Liver (tissue), 9 donors: ENCODE measurements around the gene CRB2. TPM values are rescaled to one million over a fixed set of nuclear protein-coding genes. Genes with fewer than 3 reads are reported as not detected.

Source experiments
- DNase-seq: peaks from one replicate; pipeline ENCODE4 v3.0.0-alpha.2; 2017; ENCODE audit warnings: low spot score
- H3K27ac ChIP-seq, 2 donors: one replicate each; pipeline ENCODE4 v1.7.0; 2013; ENCODE audit warnings: inconsistent platforms in 2 of 2, low read length in 2 of 2, control low read depth in 1 of 2, low read depth in 1 of 2, mild to moderate bottlenecking in 1 of 2
- H3K27me3 ChIP-seq, 4 donors: one replicate each; pipeline versions ENCODE4 v1.6.1 to v1.7.0; 2013; ENCODE audit warnings: low read length in 3 of 4, inconsistent platforms in 1 of 4, mild to moderate bottlenecking in 1 of 4, moderate library complexity in 1 of 4; ENCODE audit not compliant: control insufficient read depth in 4 of 4, insufficient read depth in 4 of 4
- H3K36me3 ChIP-seq, 4 donors: one replicate each; pipeline versions ENCODE4 v1.6.1 to v1.7.0; 2013; ENCODE audit warnings: low read length in 3 of 4, mild to moderate bottlenecking in 3 of 4, low read depth in 1 of 4, moderate library complexity in 1 of 4; ENCODE audit not compliant: control insufficient read depth in 4 of 4, insufficient read depth in 3 of 4
- H3K4me1 ChIP-seq, 4 donors: one replicate each; pipeline versions ENCODE4 v1.6.1 to v1.7.0; 2013; ENCODE audit warnings: low read length in 3 of 4, mild to moderate bottlenecking in 3 of 4, moderate library complexity in 1 of 4; ENCODE audit not compliant: control insufficient read depth in 4 of 4, insufficient read depth in 4 of 4
- H3K4me3 ChIP-seq, 3 donors: one replicate each; pipeline versions ENCODE4 v1.6.1 to v1.7.0; 2013; ENCODE audit warnings: low read length in 3 of 3, control low read depth in 1 of 3, low read depth in 1 of 3, mild to moderate bottlenecking in 1 of 3
- H3K9ac ChIP-seq, 2 donors: one replicate each; pipeline ENCODE4 v1.7.0; 2013; ENCODE audit warnings: low read length in 2 of 2, mild to moderate bottlenecking in 2 of 2, moderate library complexity in 2 of 2, control low read depth in 1 of 2, low read depth in 1 of 2
- H3K9me3 ChIP-seq, 4 donors: one replicate each; pipeline versions ENCODE4 v1.6.1 to v1.7.0; 2013; ENCODE audit warnings: low read length in 3 of 4; ENCODE audit not compliant: control insufficient read depth in 4 of 4
- EGR1 ChIP-seq, 2 donors: IDR thresholded peaks; 2 replicates each; pipeline ENCODE4 v1.6.1; 2016 to 2018; ENCODE audit warnings: antibody characterized with exemption in 2 of 2, low read depth in 2 of 2
- FOXA1 ChIP-seq: IDR thresholded peaks from 2 replicates; pipeline ENCODE4 v1.6.1; 2016; ENCODE audit warnings: antibody characterized with exemption
- FOXA2 ChIP-seq: IDR thresholded peaks from 2 replicates; pipeline ENCODE4 v1.6.1; 2016; ENCODE audit warnings: antibody characterized with exemption
- HNF4A ChIP-seq, 2 donors: conservative IDR thresholded peaks; 2 replicates each; pipeline ENCODE4 v1.6.1; 2016; ENCODE audit warnings: antibody characterized with exemption in 2 of 2, mild to moderate bottlenecking in 2 of 2
- HNF4G ChIP-seq: IDR thresholded peaks from 2 replicates; pipeline ENCODE4 v1.6.1; 2016; ENCODE audit warnings: antibody characterized with exemption
- JUND ChIP-seq, 2 donors: IDR thresholded peaks; 2 replicates each; pipeline ENCODE4 v1.6.1; 2016; ENCODE audit warnings: antibody characterized with exemption in 2 of 2
- NR2F2 ChIP-seq: IDR thresholded peaks from 2 replicates; pipeline ENCODE4 v1.6.1; 2016; ENCODE audit warnings: antibody characterized with exemption
- RAD21 ChIP-seq, 2 donors: IDR thresholded peaks; 2 replicates each; pipeline ENCODE4 v1.6.1; 2016; ENCODE audit warnings: antibody characterized with exemption in 2 of 2, mild to moderate bottlenecking in 2 of 2
- RXRA ChIP-seq, 2 donors: IDR thresholded peaks; 2 replicates each; pipeline ENCODE4 v1.6.1; 2017 to 2018; ENCODE audit warnings: antibody characterized with exemption in 2 of 2, mild to moderate bottlenecking in 1 of 2
- SP1 ChIP-seq: IDR thresholded peaks from 2 replicates; pipeline ENCODE4 v1.6.1; 2018; ENCODE audit warnings: antibody characterized with exemption, mild to moderate bottlenecking
- TAF1 ChIP-seq: conservative IDR thresholded peaks from 2 replicates; pipeline ENCODE4 v1.6.1; 2016; ENCODE audit warnings: antibody characterized with exemption, mild to moderate bottlenecking
- WGBS: extraction: QIAGEN DNeasy Blood & Tissue Kit; methylation state at CpG from one replicate; pipeline ENCODE4 v1.1.7; 2013; 5-methylcytosine and 5-hydroxymethylcytosine counted together
- polyA plus RNA-seq, 2 donors: library from polyadenylated mRNA; stranded (reverse) in 1 of 2; unstranded in 1 of 2; fragments of 200-250 nt in 1 of 2; fragments of >200 nt in 1 of 2; fragmentation: Nextera tagmentation in 1 of 2; extraction: Ambion mirVana in 1 of 2; gene quantifications; one replicate each; pipeline versions ENCODE4 v1.2.1 to v1.2.3, GENCODE V29; 2013 to 2015
- total RNA-seq, 2 donors: library from RNA; depleted of rRNA; stranded (reverse); fragments of >200 nt; gene quantifications; one replicate each; pipeline ENCODE4 v1.2.3, GENCODE V29; 2014
- TF ChIP-seq, protein P1 (sequence below): fragments of 150-350 bp; IDR thresholded peaks from 2 replicates; pipeline ENCODE4 v1.5.1; 2017; ENCODE audit warnings: improper control_type of control experiment, low read depth, low read length; ENCODE audit not compliant: missing input control
- TF ChIP-seq, protein P2 (sequence below): IDR thresholded peaks from 2 replicates; pipeline ENCODE4 v1.6.1; 2016; ENCODE audit warnings: antibody characterized with exemption
- TF ChIP-seq, protein P3 (sequence below): IDR thresholded peaks from 2 replicates; pipeline ENCODE4 v1.6.1; 2016; ENCODE audit warnings: antibody characterized with exemption
- TF ChIP-seq, protein P4 (sequence below): IDR thresholded peaks from 2 replicates; pipeline ENCODE4 v1.6.1; 2016; ENCODE audit warnings: antibody characterized with exemption
- TF ChIP-seq, protein P5 (sequence below): IDR thresholded peaks from 2 replicates; pipeline ENCODE4 v1.6.1; 2016; ENCODE audit warnings: antibody characterized with exemption, mild to moderate bottlenecking
- donor health status: healthy.
- donor health status: healthy.
- donor health status: healthy.
- donor health status: healthy.
- donor health status: healthy.

Gene CRB2
- total and polyA plus RNA-seq, 4 donors = 1.7 TPM; not detected in 3

DNA sequence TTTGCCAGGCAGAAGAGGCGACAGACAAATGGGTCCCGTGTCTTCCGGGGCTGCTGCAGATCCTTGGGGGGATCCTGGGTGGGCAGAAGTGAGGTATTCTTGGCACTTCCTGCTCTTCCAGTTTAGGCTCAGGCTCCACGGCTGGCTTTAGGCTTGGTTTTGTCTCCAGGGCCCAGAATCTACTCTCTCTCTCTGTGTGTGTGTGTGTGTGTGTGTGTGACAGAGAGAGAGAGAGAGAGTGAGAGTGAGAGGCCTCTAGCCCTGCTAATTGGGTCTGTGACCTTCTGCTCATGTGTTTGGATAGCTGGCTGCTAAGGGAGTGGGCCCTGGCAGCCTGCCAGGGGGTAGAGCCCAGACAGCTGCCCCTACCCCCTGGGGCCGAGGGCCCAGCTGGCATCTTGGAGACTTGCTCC is 39.3 kb downstream of the CRB2 start:
- Histone ChIP-seq H3K4me3 (no peak overlapping the region), H3K4me1 (no peaks in the 10 kb centered on the region), H3K27me3 (no peaks in the 10 kb centered on the region), H3K36me3 (no peaks in the 10 kb centered on the region), H3K9ac (no peak overlapping the region), H3K27ac (no peak overlapping the region), H3K9me3 (no peaks in the 10 kb centered on the region)
- no peak for DNase-seq
- no peak for TF ChIP-seq NR2F2
- no peak for TF ChIP-seq RXRA (IDR thresholded peaks at IDR 0.05)
- no peak for TF ChIP-seq RAD21 (IDR thresholded peaks at IDR 0.05)
- no peak for TF ChIP-seq HNF4A (conservative IDR thresholded peaks at IDR 0.05)
- TF ChIP-seq, protein P1, sequence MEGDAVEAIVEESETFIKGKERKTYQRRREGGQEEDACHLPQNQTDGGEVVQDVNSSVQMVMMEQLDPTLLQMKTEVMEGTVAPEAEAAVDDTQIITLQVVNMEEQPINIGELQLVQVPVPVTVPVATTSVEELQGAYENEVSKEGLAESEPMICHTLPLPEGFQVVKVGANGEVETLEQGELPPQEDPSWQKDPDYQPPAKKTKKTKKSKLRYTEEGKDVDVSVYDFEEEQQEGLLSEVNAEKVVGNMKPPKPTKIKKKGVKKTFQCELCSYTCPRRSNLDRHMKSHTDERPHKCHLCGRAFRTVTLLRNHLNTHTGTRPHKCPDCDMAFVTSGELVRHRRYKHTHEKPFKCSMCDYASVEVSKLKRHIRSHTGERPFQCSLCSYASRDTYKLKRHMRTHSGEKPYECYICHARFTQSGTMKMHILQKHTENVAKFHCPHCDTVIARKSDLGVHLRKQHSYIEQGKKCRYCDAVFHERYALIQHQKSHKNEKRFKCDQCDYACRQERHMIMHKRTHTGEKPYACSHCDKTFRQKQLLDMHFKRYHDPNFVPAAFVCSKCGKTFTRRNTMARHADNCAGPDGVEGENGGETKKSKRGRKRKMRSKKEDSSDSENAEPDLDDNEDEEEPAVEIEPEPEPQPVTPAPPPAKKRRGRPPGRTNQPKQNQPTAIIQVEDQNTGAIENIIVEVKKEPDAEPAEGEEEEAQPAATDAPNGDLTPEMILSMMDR = no peak
- TF ChIP-seq, protein P2, sequence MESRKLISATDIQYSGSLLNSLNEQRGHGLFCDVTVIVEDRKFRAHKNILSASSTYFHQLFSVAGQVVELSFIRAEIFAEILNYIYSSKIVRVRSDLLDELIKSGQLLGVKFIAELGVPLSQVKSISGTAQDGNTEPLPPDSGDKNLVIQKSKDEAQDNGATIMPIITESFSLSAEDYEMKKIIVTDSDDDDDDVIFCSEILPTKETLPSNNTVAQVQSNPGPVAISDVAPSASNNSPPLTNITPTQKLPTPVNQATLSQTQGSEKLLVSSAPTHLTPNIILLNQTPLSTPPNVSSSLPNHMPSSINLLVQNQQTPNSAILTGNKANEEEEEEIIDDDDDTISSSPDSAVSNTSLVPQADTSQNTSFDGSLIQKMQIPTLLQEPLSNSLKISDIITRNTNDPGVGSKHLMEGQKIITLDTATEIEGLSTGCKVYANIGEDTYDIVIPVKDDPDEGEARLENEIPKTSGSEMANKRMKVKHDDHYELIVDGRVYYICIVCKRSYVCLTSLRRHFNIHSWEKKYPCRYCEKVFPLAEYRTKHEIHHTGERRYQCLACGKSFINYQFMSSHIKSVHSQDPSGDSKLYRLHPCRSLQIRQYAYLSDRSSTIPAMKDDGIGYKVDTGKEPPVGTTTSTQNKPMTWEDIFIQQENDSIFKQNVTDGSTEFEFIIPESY = no peak
- TF ChIP-seq, protein P3, sequence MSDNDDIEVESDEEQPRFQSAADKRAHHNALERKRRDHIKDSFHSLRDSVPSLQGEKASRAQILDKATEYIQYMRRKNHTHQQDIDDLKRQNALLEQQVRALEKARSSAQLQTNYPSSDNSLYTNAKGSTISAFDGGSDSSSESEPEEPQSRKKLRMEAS = no peak
- whole genome bisulfite sequencing = 86% methylated on average over 5 of the region's 5 CpGs

DNA sequence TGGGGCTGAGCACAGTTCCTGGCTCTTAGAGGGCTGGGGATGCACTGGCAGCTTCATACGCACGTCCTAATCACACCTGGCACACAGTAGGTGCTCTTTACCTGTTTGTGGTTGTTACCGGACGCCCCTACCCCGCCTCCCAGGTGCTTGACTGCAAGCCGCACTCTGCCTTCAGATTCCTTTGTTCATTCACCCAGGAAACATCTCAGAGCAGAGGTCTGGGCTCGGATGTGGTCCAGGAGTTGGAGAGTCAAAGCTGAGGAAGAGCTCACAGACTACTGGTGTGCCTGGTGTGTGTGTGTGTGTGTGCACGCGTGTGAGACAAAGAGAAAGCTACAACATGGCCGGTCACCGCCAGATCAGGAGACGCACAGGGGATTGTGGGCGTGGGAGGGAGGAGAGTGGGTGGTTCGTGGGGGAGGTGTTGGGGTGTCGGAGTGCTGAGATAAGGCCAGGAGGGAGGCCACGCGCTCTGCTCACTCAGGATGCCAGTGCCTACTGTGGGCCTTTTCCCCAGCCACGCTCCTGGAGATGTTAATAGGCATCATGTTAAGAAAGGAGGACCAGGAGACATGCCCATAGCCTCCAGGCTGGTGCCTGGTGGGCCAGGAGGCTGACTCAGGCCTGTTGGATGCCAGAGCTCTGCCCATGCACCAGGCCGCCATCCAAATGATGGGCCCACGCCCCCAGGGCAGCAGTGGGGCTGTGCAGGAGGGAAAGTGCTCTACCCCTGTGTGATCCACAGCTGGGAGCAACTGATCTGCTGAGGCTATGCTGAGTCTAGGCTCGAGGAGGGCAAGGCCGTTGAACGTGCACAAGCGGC is 39.9 kb downstream of the CRB2 start:
- no peaks in the 10 kb centered on the region for H3K27me3 ChIP-seq
- no peaks in the 10 kb centered on the region for H3K9me3 ChIP-seq
- peak; percentile 58 for DNase-seq
- H3K9ac ChIP-seq = no peak overlapping the region
- WGBS = 95% methylated on average over 24 of the region's 24 CpGs
- H3K27ac ChIP-seq = no peak overlapping the region
- H3K4me3 ChIP-seq = no peak overlapping the region
- TF ChIP-seq, protein P3 = no peak
- TF ChIP-seq FOXA1 = no peak
- no peaks in the 10 kb centered on the region for H3K4me1 ChIP-seq
- H3K36me3 ChIP-seq = no peaks in the 10 kb centered on the region

DNA sequence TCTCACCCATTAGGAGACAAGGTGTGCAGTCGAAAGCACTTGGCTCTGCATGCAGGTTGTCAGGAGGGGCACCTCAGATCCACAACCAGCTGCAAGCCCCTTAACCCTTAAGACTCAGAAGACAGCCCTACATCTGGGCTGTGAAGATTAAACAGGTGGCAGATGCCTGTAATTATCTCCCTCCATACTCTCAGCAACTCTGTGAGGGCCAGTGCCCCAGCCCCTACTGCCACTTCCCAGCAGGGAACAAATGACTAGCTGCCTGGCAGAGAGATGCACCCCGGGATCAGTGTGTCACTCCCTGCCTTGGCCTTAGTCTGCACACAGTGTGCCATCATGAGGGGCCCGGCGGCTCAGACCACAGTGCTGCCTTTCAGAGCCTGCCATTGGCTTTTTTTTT is 42.0 kb downstream of the CRB2 start:
- Histone ChIP-seq H3K4me3 (no peak overlapping the region), H3K36me3 (peaks cover 0 to 3% (median 0%) of the 10 kb centered on the region in 4 donors), H3K27me3 (no peaks in the 10 kb centered on the region), H3K9me3 (no peaks in the 10 kb centered on the region), H3K9ac (no peak overlapping the region), H3K27ac (no peak overlapping the region), H3K4me1 (no peaks in the 10 kb centered on the region)
- WGBS = 97% methylated on average over 4 of the region's 4 CpGs
- no peak for DNase-seq
- TF ChIP-seq, protein P4, sequence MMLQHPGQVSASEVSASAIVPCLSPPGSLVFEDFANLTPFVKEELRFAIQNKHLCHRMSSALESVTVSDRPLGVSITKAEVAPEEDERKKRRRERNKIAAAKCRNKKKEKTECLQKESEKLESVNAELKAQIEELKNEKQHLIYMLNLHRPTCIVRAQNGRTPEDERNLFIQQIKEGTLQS = no peak
- TF ChIP-seq, protein P2 = no peak
- no peak for TF ChIP-seq TAF1
- TF ChIP-seq, protein P5, sequence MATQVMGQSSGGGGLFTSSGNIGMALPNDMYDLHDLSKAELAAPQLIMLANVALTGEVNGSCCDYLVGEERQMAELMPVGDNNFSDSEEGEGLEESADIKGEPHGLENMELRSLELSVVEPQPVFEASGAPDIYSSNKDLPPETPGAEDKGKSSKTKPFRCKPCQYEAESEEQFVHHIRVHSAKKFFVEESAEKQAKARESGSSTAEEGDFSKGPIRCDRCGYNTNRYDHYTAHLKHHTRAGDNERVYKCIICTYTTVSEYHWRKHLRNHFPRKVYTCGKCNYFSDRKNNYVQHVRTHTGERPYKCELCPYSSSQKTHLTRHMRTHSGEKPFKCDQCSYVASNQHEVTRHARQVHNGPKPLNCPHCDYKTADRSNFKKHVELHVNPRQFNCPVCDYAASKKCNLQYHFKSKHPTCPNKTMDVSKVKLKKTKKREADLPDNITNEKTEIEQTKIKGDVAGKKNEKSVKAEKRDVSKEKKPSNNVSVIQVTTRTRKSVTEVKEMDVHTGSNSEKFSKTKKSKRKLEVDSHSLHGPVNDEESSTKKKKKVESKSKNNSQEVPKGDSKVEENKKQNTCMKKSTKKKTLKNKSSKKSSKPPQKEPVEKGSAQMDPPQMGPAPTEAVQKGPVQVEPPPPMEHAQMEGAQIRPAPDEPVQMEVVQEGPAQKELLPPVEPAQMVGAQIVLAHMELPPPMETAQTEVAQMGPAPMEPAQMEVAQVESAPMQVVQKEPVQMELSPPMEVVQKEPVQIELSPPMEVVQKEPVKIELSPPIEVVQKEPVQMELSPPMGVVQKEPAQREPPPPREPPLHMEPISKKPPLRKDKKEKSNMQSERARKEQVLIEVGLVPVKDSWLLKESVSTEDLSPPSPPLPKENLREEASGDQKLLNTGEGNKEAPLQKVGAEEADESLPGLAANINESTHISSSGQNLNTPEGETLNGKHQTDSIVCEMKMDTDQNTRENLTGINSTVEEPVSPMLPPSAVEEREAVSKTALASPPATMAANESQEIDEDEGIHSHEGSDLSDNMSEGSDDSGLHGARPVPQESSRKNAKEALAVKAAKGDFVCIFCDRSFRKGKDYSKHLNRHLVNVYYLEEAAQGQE = no peak
- TF ChIP-seq JUND (IDR thresholded peaks at IDR 0.05) = no peak
- no peak for TF ChIP-seq FOXA2
- no peak for TF ChIP-seq HNF4G
- TF ChIP-seq RXRA (IDR thresholded peaks at IDR 0.05) = no peak
- no peak for TF ChIP-seq HNF4A (conservative IDR thresholded peaks at IDR 0.05)
- TF ChIP-seq NR2F2 = no peak
- TF ChIP-seq, protein P3 = no peak
- no peak for TF ChIP-seq SP1
- TF ChIP-seq EGR1 (IDR thresholded peaks at IDR 0.05; ENCODE audit: low read depth in 2 of 2) = no peak
